Erythroblast (primary cell): ENCODE measurements around the gene MAPK10.
"Not testable (repeated sequence)": the region's sequence is repeated elsewhere in the genome, so short reads cannot be mapped to it uniquely, and the experiment has no call there.

Experiments
- DNase-seq, 2 experiments: peaks; one replicate each; lab custom pipeline; 2025; lab: John Stamatoyannopoulos, UW
- GATA1 ChIP-seq: IDR thresholded peaks from 2 replicates; pipeline ENCODE4 v1.6.1; 2011; ENCODE audit warnings: low read depth, mild to moderate bottlenecking, control low read depth, low read length, moderate library complexity
- POLR2A ChIP-seq: IDR thresholded peaks from 2 replicates; pipeline ENCODE4 v1.6.1; 2011; ENCODE audit warnings: mild to moderate bottlenecking, low read length

Gene MAPK10

GRCh38 chr4:86055898-86056297, 304.0 kb downstream of the MAPK10 start:
- TF ChIP-seq POLR2A: no peak
- no peak for DNase-seq

- TF ChIP-seq GATA1 (no peak), POLR2A (no peak)
- DNase-seq: no peak
Measured at GRCh38 chr4:86054286-86055032, 305.4 kb downstream of the MAPK10 start.

GRCh38 chr4:86050496-86050895, 309.4 kb downstream of the MAPK10 start:
- no peak for TF ChIP-seq POLR2A
- TF ChIP-seq GATA1: no peak
- DNase-seq: no peak

- DNase-seq: no peak
- TF ChIP-seq POLR2A: no peak
- TF ChIP-seq GATA1: no peak
Measured at GRCh38 chr4:86048426-86048825, 311.4 kb downstream of the MAPK10 start.

- TF ChIP-seq POLR2A: no peak
- TF ChIP-seq GATA1: no peak
- DNase-seq: no peak
Measured at GRCh38 chr4:86044593-86044985, 315.3 kb downstream of the MAPK10 start.

- TF ChIP-seq GATA1: no peak
- no peak for TF ChIP-seq POLR2A
- peak; percentile 21 to 56 for DNase-seq
Measured at GRCh38 chr4:86043755-86044592, 315.9 kb downstream of the MAPK10 start.

GRCh38 chr4:86038037-86038436, 321.8 kb downstream of the MAPK10 start:
- DNase-seq: no peak
- TF ChIP-seq POLR2A (no peak), GATA1 (no peak)

GRCh38 chr4:86036736-86037135, 323.1 kb downstream of the MAPK10 start:
- TF ChIP-seq GATA1 (no peak), POLR2A (no peak)
- DNase-seq: no peak

GRCh38 chr4:86035688-86036087, 324.2 kb downstream of the MAPK10 start:
- TF ChIP-seq POLR2A (no peak), GATA1 (no peak)
- no peak for DNase-seq

GRCh38 chr4:86034616-86035015, 325.2 kb downstream of the MAPK10 start:
- DNase-seq: no peak
- TF ChIP-seq GATA1 (no peak), POLR2A (no peak)

- TF ChIP-seq GATA1 (no peak), POLR2A (no peak)
- no peak for DNase-seq
Measured at GRCh38 chr4:86033171-86033570, 326.7 kb downstream of the MAPK10 start.

GRCh38 chr4:86032476-86033022, 327.3 kb downstream of the MAPK10 start:
- no peak for DNase-seq
- TF ChIP-seq POLR2A (no peak), GATA1 (no peak)

GRCh38 chr4:86031927-86032326, 327.9 kb downstream of the MAPK10 start:
- DNase-seq: no peak
- no peak for TF ChIP-seq POLR2A
- TF ChIP-seq GATA1: no peak

GRCh38 chr4:86026720-86027119, 333.1 kb downstream of the MAPK10 start:
- no peak for TF ChIP-seq POLR2A
- no peak for TF ChIP-seq GATA1
- DNase-seq: no peak

- DNase-seq: not testable (repeated sequence)
Measured at GRCh38 chr4:86021671-86022070, 338.2 kb downstream of the MAPK10 start.
